ENCODE data around the gene MIOX.

Gene MIOX

DNA sequence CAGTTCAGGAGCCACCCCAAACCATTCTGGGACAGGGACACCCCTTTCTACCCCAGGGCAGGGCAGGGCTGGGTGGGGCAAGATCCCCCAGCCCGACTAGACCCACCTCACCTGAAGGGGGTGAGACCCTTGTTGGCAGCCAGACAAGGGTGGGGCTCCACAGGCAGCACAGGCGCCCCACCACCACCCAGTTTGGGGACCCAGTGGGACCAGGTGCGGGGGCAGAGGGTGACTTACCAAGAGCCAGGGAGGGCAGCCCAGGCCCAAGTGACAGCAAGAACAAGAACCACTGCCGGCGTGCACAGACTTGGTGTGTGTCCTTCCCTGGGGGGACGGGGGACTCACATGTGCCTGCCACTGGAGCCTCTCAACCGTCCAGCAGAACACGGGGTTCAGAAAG is 3.1 kb upstream of the MIOX start:
- Histone ChIP-seq H3K9me3 (ENCODE audit: insufficient read depth, low read depth, low read length) (no peaks in the 10 kb centered on the region), H3K9me2 (replicated peaks; ENCODE audit: low read depth, low read length) (no peaks in the 10 kb centered on the region), H3K79me2 (ENCODE audit: insufficient read depth, low read length) (no peaks in the 10 kb centered on the region), H3K27me3 (ENCODE audit: insufficient read depth, low read length, poor library complexity, severe bottlenecking) (no peaks in the 10 kb centered on the region), H3K4me1 (ENCODE audit: insufficient read depth, low read length, poor library complexity, severe bottlenecking) (peaks cover 3% of the 10 kb centered on the region), H2AFZ (ENCODE audit: low read length) (no peak overlapping the region), H3F3A (ENCODE audit: low read depth) (no peaks in the 10 kb centered on the region), H3K4me2 (ENCODE audit: low read depth, low read length, poor library complexity, severe bottlenecking) (no peak overlapping the region), H3K36me3 (ENCODE audit: insufficient read depth, low read length) (no peaks in the 10 kb centered on the region), H4K20me1 (ENCODE audit: insufficient read depth, low read length, poor library complexity, severe bottlenecking) (no peaks in the 10 kb centered on the region), H3K9ac (ENCODE audit: low read depth, low read length, poor library complexity, severe bottlenecking) (no peak overlapping the region), H3K4me3 (ENCODE audit: low read length, poor library complexity, severe bottlenecking) (no peak overlapping the region)
- no peak for TF ChIP-seq EZH2phosphoT487 (IDR thresholded peaks at IDR 0.05; ENCODE audit: borderline replicate concordance)
- TF ChIP-seq, protein P1, sequence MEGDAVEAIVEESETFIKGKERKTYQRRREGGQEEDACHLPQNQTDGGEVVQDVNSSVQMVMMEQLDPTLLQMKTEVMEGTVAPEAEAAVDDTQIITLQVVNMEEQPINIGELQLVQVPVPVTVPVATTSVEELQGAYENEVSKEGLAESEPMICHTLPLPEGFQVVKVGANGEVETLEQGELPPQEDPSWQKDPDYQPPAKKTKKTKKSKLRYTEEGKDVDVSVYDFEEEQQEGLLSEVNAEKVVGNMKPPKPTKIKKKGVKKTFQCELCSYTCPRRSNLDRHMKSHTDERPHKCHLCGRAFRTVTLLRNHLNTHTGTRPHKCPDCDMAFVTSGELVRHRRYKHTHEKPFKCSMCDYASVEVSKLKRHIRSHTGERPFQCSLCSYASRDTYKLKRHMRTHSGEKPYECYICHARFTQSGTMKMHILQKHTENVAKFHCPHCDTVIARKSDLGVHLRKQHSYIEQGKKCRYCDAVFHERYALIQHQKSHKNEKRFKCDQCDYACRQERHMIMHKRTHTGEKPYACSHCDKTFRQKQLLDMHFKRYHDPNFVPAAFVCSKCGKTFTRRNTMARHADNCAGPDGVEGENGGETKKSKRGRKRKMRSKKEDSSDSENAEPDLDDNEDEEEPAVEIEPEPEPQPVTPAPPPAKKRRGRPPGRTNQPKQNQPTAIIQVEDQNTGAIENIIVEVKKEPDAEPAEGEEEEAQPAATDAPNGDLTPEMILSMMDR (conservative IDR thresholded peaks at IDR 0.05; ENCODE audit: low read length) = no peak

DNA sequence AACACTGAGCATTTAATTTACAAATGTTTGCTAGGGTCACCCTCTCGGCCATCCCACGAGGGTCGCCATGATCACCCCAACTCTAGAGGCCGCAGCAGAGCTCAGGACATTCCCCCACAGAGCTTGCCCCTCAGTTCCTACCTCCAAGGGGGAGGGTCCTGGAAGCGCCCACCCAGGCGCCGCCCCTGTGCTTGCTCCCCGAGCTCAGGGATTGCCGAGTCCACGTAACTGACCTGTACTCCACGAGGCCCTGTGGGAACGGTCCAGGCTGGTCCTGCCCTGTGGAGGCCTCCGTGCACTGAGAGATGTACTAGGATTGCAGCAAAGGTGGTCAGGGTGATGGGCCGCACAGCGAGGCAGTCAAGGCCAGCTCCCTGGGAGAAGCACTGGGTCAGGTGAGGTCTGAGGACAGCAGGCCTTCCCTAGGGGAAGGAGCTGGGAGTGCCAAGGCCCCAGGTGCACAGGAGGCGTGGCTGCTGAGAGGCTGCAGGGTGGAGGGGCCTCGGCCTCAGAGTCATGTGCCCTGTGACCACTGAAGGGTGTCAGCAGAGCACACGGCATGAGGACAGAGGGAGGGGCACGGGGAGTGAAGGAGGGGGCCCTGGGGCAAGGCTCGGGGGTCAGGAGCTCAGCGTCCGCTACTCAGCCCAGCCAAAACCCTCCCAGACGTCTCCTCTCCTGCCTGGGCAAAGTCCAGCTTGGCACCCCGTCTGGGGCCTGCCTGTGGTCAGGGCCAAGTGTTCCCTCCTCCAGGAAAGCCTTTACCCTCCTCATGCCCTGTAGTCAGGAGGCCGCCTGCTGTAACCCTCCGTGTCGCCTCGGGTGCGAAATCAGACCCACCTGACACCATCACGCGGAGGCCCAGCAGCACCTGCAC is 2.4 kb upstream of the MIOX start:
- Histone ChIP-seq H3F3A (ENCODE audit: low read depth) (no peaks in the 10 kb centered on the region), H3K27me3 (ENCODE audit: insufficient read depth, low read length, poor library complexity, severe bottlenecking) (no peaks in the 10 kb centered on the region), H4K20me1 (ENCODE audit: insufficient read depth, low read length, poor library complexity, severe bottlenecking) (no peaks in the 10 kb centered on the region), H3K36me3 (ENCODE audit: insufficient read depth, low read length) (no peaks in the 10 kb centered on the region), H3K9me2 (replicated peaks; ENCODE audit: low read depth, low read length) (no peaks in the 10 kb centered on the region), H3K79me2 (ENCODE audit: insufficient read depth, low read length) (no peaks in the 10 kb centered on the region), H2AFZ (ENCODE audit: low read length) (no peak overlapping the region), H3K4me2 (ENCODE audit: low read depth, low read length, poor library complexity, severe bottlenecking) (no peak overlapping the region), H3K9ac (ENCODE audit: low read depth, low read length, poor library complexity, severe bottlenecking) (no peak overlapping the region), H3K9me3 (ENCODE audit: insufficient read depth, low read depth, low read length) (no peaks in the 10 kb centered on the region), H3K4me1 (ENCODE audit: insufficient read depth, low read length, poor library complexity, severe bottlenecking) (peaks cover 3% of the 10 kb centered on the region), H3K4me3 (ENCODE audit: low read length, poor library complexity, severe bottlenecking) (no peak overlapping the region)
- TF ChIP-seq, protein P1 (conservative IDR thresholded peaks at IDR 0.05; ENCODE audit: low read length) = no peak
- no peak for TF ChIP-seq EZH2phosphoT487 (IDR thresholded peaks at IDR 0.05; ENCODE audit: borderline replicate concordance)

DNA sequence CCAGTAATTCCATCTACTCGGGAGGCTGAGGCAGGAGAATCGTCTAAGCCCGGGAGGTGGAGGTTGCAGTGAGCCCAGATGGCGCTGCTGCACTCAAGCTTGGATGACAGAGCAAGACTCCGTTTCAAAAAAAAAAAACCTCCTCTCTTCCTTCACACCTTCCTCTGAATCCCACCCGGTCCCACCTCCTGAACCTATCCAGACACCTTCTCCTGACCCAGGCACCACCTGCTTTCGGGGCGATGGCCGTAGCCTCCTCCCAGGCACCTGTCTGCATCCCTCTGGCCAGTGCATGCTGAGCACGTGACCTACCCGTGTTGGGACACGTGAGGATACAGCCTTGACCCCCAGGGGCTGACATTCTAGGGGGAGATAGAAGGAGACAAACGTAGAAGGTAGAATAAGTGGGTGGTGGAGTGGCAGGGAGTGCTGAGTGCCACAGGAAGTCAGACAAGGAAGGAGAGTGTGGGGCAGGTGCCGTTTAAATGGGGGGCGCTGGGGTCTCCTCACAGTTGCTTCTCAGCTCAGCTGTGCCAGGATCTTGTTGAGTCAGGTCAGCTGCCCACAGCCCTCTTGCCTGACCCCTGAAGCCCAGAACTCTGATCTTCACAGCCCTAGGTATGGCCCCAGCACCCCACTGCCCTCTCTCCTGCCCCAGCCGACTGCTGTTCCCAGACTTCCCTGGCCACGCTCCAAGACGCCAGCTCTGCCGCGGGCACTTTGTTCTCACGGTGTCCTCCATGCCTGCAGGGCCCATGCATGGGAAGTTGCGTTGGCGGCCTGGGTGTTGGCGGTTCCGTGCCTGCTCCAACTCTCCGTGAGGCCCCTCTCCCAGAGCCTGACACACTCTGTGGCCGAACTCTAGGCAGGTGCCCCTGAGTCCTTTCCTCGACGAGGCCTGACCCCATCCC is 1.2 kb upstream of the MIOX start:
- no peaks in the 10 kb centered on the region for H3K9me3 ChIP-seq (ENCODE audit: insufficient read depth, low read depth, low read length)
- no peaks in the 10 kb centered on the region for H3K9me2 ChIP-seq (replicated peaks; ENCODE audit: low read depth, low read length)
- no peaks in the 10 kb centered on the region for H3K79me2 ChIP-seq (ENCODE audit: insufficient read depth, low read length)
- TF ChIP-seq EZH2phosphoT487 (IDR thresholded peaks at IDR 0.05; ENCODE audit: borderline replicate concordance) = no peak
- TF ChIP-seq, protein P1 (conservative IDR thresholded peaks at IDR 0.05; ENCODE audit: low read length) = no peak
- no peaks in the 10 kb centered on the region for H3F3A ChIP-seq (ENCODE audit: low read depth)
- no peaks in the 10 kb centered on the region for H3K36me3 ChIP-seq (ENCODE audit: insufficient read depth, low read length)
- peaks cover 3% of the 10 kb centered on the region for H3K4me1 ChIP-seq (ENCODE audit: insufficient read depth, low read length, poor library complexity, severe bottlenecking)
- no peak overlapping the region for H3K4me3 ChIP-seq (ENCODE audit: low read length, poor library complexity, severe bottlenecking)
- no peaks in the 10 kb centered on the region for H3K27me3 ChIP-seq (ENCODE audit: insufficient read depth, low read length, poor library complexity, severe bottlenecking)
- H2AFZ ChIP-seq (ENCODE audit: low read length) = no peak overlapping the region
- H3K9ac ChIP-seq (ENCODE audit: low read depth, low read length, poor library complexity, severe bottlenecking) = no peak overlapping the region
- H3K4me2 ChIP-seq (ENCODE audit: low read depth, low read length, poor library complexity, severe bottlenecking) = no peak overlapping the region
- no peaks in the 10 kb centered on the region for H4K20me1 ChIP-seq (ENCODE audit: insufficient read depth, low read length, poor library complexity, severe bottlenecking)

Measured in Loucy (cell line).